ENCODE results near the gene RPS27. TPM values are rescaled to one million over a fixed set of nuclear protein-coding genes. Genes with fewer than 3 reads are reported as not detected.
A peak's percentile ranks its signal among the peaks of the same experiment; 100 is the strongest.

RPS27 gene
- total and polyA plus RNA-seq, 10 of the 15 experiments (the other 5 are each of a cell fraction or from before 2014, with no cell fraction given), result 2,708 to 14,234 (median 8,874) TPM

DNA sequence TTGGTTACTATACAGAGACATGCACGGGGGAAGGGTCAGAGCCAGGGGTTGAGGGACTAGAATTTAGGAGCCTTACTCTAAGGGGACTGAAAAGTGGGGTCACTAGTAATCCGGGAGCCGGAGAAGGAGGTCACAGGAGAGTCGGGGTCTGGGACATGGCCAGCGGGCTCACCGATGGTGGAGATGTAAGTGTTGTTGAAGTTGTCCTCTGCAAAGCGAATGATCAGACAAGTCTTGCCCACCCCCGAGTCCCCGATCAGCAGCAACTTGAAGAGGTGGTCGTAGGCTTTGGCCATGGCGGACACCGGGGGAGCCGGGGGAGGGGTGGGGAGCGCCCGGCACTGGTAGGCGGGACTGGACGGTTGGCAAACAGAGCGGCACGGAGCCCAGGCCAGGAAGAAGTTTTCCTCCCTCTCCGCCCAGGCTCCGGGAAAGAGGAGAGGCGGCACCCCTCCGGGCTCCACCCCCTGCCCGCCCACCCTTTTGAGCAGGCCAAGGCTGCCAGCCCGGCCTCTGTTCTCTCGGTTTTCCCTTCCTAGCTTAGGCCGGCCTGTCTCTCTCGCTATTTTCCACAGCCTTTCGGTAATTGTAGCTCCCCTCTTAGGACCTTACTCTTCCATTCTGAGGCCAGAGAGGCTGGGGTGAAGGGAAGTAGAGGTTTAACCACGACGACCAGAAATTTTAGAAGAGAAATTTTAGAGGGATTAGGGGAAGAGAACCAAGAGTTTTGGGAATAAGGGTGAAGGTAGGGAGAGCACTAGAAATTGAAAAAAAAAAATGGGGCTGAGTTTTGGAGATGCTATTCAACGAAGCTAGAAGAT lies 4.4 kb upstream of the RPS27 start, which contains the start of gene RAB13:
Gene RAB13, minus strand, starts transcription at position 399 of the 821 bp plus-strand sequence. Its CDS starts 103 bp downstream, at position 296.
- CTCF ChIA-PET, result interaction anchor here (0.6 to 6.6 kb wide), 48 partner anchors 8 to 643 kb away, joined by 3 to 85 read pairs (median 6); partner anchors contain the start of genes CREB3L4, DENND4B, GATAD2B and JTB
- FAIRE-seq, result no peak
- RAD21 ChIA-PET (ENCODE audit: unreplicated experiment), result interaction anchor here (0.7 to 5.7 kb wide), 37 partner anchors 9 to 414 kb away, joined by 3 to 42 read pairs (median 4); partner anchors contain the start of genes CHTOP, CREB3L4, DENND4B and GATAD2B
- Histone ChIP-seq H3K36me3 (ENCODE audit: control insufficient read depth in 2 of 2, insufficient read depth in 2 of 2, low read length in 1 of 2) (no peaks in the 10 kb centered on the region), H2AFZ (ENCODE audit: control insufficient read depth, low read depth, low read length) (peak within 1 kb of the TSS; percentile 89), H3K4me2 (ENCODE audit: control insufficient read depth, insufficient read depth) (peak within 1 kb of the TSS; percentile 51), H3K9me3 (replicated peaks; ENCODE audit: control insufficient read depth, insufficient read depth, low read length) (no peaks in the 10 kb centered on the region), H3K27ac (ENCODE audit: control insufficient read depth, insufficient read depth) (no peak within 1 kb of the TSS; the same call in 1 of the 2 replicates), H3K9ac (ENCODE audit: control insufficient read depth, insufficient read depth, low read length) (peak within 1 kb of the TSS; percentile 60), H4K20me1 (ENCODE audit: control insufficient read depth, insufficient read depth) (no peaks in the 10 kb centered on the region), H3K27me3 (replicated peaks in 1 of 2; ENCODE audit: control insufficient read depth in 2 of 2, insufficient read depth in 2 of 2, low read length in 1 of 2) (no peaks in the 10 kb centered on the region), H3K4me3 (peak within 1 kb of the TSS; percentile 80), H3K79me2 (ENCODE audit: control insufficient read depth, insufficient read depth, low read length) (peaks cover 7% of the 10 kb centered on the region), H3K4me1 (ENCODE audit: control insufficient read depth, insufficient read depth, low read length) (peaks cover 5% of the 10 kb centered on the region)
- no peak for DNase-seq (ENCODE audit: low read depth, low spot score)
- in situ Hi-C loops (cut with MboI) (loop anchor here (5.0 to 10.0 kb wide), 2 partner anchors 191 to 309 kb away; partner anchors contain the start of gene NPR1), intact Hi-C loops (cut with micrococcal nuclease; ENCODE audit: unreplicated experiment) (loop anchor here (1.0 to 2.0 kb wide), 5 partner anchors 63 to 315 kb away; partner anchors contain the start of genes GATAD2B, ILF2 and NPR1)
- no TSS peak for BruUV-seq (replicated peaks)
- SMC1A ChIA-PET (ENCODE audit: uncharacterized antibody, unreplicated experiment), result interaction anchor here (0.5 to 5.2 kb wide), 41 partner anchors 8 to 475 kb away, joined by 3 to 46 read pairs (median 4); partner anchors contain the start of genes CREB3L4, DENND4B, GATAD2B and INTS3
- 13% methylated on average over 14 of the region's 32 CpGs for WGBS (ENCODE audit: insufficient coverage, insufficient replicate concordance, low lambda C conversion rate, missing lambda C conversion rate)
- POLR2A ChIA-PET, result interaction anchor here (0.6 to 2.7 kb wide), 13 partner anchors 9 to 415 kb away, joined by 3 to 21 read pairs (median 4); partner anchors contain the start of genes CREB3L4, JTB, SLC27A3 and SLC39A1
- ATAC-seq, result peak; percentile 30
- TF ChIP-seq YY1 (IDR thresholded peaks at IDR 0.05; ENCODE audit: low read depth, low read length) (0 out of 2 replicates have a peak, but pooled peaks have one; percentile 14), IKZF2 (IDR thresholded peaks at IDR 0.05) (peak in 1 of 2 experiments; percentile 8; a peak in 1 of 4 replicates), POLR2AphosphoS2 (IDR thresholded peaks at IDR 0.05; ENCODE audit: low read depth, low read length) (no peak)
- TF ChIP-seq, protein P1, sequence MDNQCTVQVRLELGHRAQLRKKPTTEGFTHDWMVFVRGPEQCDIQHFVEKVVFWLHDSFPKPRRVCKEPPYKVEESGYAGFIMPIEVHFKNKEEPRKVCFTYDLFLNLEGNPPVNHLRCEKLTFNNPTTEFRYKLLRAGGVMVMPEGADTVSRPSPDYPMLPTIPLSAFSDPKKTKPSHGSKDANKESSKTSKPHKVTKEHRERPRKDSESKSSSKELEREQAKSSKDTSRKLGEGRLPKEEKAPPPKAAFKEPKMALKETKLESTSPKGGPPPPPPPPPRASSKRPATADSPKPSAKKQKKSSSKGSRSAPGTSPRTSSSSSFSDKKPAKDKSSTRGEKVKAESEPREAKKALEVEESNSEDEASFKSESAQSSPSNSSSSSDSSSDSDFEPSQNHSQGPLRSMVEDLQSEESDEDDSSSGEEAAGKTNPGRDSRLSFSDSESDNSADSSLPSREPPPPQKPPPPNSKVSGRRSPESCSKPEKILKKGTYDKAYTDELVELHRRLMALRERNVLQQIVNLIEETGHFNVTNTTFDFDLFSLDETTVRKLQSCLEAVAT (IDR thresholded peaks at IDR 0.05), result peak; percentile 8; the same call in 1 of the 2 replicates
